Activated T-cell treated with anti-CD3 and anti-CD28 coated beads, Interleukin-2, amount 50 U/mL, for 1 hour (primary cell): Measurements from ENCODE around the gene PIK3IP1.
"Not testable (repeated sequence)": the region's sequence is repeated elsewhere in the genome, so short reads cannot be mapped to it uniquely, and the experiment has no call there.

Source experiments
- DNase-seq: peaks from one replicate; pipeline ENCODE4 v3.0.0-alpha.2; 2020

Gene PIK3IP1

DNA sequence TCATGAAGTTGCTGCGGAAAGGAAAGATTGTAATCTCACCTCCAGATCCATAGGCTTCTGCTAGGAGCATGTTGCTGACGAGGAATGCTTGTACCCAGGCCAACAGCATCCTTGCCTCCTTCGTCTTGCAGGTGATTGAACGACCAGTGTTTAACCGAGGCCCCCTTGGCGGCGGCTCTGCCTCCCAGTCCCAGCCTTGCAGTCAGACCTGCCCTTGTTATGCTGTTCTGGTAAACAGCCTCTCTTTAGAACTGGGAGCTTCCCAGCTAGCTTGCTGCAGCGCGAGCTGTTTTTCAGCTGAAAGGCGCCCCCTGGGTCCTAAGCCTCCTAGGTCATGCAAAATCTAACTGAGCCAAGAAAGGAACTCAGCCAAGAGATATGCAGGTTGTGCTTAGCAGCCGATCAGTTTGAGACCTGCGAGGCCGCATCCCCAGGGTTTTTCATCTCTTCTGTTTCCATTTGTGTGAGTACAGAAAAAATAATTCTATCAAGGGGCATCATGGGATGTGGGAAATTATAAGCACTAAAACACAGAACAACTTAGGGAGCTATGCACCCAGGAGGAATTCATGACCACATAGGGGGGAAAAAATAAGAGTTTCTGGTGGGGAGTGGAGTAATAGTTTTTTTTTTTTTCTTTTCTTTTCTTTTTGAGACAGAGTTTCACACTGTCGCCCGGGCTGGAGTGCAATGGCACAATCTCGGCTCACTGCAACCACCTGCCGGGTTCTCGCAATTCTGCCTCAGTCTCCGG, at the start of gene PIK3IP1:
Gene PIK3IP1, minus strand, starts transcription at position 253 of the 754 bp plus-strand sequence. Its CDS starts 144 bp downstream, at position 109.
- peak; percentile 87 for DNase-seq

DNA sequence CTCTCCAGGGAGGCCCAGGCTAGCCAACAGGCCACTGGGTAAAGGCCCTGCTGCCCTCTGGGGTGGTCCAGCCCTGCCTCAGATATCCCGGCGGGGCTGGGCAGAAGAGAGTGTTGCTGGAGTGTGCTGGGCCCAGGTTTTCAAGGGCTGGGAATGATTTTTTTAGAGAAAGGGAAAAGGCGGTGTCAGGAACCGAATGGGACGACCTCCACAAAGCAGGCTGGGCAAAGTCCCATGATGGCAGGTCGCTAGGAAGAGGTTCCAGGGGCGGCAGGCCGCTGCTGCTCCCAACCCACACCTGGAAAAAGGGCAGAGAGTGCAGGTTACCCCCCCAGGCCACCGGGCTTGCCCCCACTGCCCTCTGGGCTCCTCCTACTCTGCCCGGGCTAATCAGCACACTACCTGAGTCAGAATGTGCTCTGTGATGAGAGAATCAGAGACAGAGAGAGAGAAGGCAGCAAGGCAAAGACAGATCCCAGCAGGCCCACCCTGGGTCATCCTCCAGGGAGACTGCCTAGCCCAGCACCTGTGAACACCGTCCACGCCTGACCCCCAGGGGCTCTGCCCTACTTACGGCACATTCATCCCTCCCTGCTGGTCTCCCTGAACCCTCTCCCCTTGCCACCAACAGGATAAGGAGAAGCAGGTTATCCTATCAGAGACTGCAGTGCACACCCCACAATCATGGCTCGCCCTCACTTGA, 49.2 kb upstream of the PIK3IP1 start:
- no peak for DNase-seq

DNA sequence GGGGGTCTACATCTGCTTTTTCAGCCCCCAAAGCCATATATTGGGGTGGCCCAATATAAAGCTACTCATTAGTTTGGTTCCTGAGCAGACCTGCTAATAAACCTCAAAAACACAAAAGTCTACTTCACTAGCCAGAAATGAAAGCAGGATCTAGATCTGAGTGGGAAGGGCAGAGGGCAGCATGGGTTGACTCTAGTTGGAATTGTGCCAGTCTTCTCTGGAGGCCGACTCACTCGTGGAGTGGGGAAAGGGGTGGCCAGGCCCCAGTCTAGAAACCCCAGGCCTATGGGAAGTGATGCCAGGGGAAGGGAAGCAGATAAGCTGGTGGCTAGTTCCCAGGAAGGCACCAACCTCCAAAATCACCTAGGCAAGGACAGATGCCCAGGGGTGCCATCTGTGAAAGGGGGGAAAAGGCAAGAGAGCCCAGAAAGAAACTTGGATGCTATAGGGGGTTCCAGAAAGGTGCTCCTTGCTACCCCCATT, 48.5 kb upstream of the PIK3IP1 start:
- DNase-seq = no peak

DNA sequence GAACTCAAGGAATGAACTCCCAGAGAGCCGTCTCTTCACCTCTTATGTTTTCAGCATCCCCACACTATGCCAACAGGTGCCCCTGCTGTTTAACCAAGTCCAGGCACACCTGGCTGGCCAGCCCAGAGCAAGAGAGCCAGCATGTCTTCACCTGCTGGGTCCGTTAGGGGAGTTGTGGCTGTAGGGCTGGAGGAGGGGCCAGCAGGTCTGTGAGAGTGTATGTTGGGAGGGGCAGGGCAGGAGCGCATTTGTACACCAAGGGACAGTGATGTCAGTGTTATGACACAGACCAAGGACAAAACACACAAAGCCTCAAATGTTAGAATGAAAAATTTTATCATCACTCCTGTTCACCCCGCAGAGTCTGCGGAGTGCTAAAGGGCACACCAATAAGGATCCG, 48.1 kb upstream of the PIK3IP1 start:
- no peak for DNase-seq

DNA sequence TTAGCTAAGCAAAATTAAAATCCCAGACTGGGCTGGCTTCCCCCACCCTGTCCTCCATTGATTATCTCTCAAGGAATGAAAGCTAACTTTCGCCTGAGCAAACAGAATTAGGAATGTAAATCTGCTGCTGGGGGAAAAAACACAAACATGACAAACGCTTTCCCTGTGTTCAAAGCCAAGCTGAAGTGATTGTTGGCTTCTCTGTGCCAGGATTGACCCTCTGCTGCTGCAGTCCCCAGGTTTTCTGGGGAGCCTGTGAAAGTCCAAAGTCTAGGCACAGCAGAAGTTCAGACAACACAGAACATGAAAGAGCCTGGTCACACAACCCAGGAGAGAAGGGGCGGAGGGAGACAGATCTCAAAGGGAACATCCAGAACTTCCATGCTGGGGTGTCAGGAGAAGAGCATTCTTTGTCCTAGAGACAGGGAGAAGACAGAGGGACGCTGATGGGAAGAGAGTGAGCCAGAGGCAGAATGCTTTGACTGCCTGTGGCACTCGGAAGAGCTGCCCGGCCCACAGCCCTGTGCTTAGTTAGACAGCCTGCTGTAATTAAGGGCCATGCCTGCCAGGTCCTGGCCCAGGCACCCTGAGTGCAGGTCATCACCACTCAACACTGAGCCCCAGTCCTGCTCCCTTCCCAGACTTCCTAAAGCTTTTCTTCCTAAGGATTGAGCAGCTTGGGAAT, 47.0 kb upstream of the PIK3IP1 start:
- DNase-seq = no peak

DNA sequence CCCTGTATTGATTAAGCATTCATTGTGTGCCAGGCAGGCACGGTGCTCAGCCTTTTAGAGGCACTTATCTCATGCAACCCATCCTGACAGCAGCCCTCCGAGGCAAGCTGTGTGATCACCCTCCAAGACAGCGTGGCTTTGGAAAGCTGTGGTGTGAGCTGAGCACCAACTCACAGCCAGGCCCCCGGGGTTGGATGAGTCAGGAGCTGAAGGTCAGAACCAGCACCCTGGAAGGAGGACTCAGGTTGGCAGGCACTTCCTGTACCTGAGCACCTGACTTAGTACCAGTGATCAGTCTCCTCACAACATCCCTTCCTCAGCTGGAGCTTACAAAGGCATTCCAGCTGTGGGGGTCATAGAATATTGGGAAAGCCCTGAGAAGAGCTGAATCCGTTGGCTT, 44.9 kb upstream of the PIK3IP1 start:
- DNase-seq = no peak

- no peak for DNase-seq
Measured at GRCh38 chr22:31334329-31334728, 42.0 kb upstream of the PIK3IP1 start.

DNA sequence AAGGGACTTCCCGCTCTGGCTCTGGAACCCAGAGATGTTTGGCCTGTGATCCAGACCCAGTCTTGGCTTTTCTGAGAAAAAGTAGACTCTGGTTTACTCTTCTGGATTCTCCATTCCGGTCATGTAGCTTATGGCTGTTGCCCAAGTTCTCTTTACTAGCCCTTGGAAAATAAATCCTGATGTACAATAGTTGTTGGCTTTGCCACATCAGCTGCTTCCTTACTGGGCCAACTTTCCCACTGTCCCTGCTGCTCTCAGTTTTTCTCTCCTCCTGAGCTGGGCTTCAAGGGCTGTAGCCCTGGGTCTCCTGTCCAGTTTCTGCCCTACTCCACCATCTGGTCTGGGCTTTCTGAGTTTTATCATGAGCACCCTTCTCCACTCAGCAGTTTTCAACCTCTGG, 41.4 kb upstream of the PIK3IP1 start:
- no peak for DNase-seq

GRCh38 chr22:31332886-31333285, 40.6 kb upstream of the PIK3IP1 start:
- DNase-seq = no peak

GRCh38 chr22:31332010-31332409, 39.7 kb upstream of the PIK3IP1 start:
- DNase-seq = no peak

DNA sequence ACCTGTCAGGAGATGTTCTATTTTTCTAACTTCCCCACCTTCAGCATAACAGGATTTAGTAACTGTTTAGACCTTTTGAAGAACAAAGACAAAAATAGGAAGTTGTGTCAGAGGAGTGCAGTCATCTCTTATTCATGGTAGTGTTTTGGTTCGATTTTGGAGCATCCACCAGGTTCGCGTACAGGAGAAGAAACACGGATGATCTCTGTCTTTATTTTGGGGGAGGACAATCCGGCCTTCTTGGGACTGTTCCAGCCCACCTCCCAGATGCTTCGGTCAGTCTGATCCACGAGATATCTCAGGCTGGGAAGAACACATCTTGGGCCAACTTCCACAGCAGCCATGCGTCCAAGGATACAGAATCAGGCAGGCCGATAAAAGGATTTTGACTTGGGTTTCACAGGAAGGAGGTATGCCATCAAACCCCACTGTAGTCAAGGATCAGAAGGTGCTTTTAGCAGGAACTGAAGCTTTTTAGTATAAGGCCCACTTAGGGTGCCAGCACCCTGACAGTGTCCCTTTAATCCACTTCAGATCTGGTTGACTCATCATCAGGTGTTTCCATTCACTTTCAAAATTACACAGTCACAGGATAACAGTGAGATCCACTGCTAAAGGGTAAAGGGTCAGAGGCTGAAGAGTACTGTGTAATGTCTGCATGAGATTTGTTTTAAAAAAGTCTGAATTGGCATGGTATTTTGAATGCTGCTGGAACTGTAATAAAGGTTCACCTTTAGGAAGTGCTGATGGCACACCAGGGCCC, 37.3 kb upstream of the PIK3IP1 start:
- DNase-seq = no peak

DNA sequence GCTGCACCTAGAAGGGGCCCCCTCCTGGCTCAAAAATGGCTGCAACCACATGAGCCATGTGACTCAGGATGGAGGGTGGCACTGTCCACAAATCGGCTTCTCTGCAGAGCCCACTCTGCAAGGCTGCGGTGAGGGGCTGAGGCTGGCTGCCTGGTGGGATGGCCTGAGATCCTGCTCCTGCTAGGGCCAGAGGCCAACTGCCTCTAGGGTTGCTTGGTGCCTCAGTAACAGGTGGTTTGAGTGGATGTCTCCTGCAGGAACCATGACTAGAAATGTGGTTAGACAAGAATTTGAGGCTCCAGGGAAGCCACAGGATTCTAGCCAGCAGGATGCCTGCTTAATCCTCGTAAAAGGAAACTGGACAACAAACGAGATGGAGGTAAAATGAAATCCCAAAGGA, 36.7 kb upstream of the PIK3IP1 start:
- DNase-seq = no peak

DNA sequence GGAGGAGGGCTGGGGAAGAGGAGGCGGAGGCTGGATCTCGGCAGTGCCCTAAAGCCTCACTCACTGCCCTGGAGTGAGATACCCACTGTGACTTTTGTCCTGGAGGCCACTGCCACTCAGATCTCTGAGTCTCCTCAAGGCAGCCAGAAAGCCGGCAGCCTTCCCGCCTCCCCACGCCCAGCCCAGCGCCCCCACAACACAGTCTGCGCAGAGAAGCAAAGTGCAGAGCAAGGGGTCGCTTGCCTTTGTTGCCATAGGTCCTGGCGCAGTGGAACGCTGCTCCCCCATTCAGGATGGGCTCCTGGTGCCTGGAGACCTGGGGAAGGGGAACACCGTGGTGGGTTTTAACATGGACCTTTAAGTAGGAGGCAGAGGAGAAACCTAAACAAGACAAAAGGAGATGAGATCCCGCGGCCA, 36.3 kb upstream of the PIK3IP1 start:
- DNase-seq = no peak

GRCh38 chr22:31327806-31328543, 35.7 kb upstream of the PIK3IP1 start:
- DNase-seq = no peak

DNA sequence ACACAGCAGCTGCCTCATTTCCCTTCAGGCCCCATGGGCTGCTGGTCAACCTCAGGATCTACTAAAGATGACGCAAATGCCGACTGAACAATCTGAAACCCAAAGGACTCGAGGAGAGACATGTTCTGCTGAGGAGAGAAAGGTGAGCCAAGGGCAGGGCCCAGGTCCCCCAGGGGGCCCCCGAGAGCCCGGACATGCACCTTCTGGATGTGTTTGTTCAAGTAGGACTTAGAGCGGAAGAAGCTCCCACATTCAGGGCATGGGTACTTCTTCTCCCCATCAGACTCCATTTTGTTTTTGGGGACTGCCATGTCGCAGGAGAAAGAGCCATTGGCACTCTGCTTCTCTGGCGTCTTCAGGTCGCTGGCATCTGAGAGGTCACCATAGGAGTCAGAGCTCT, 34.6 kb upstream of the PIK3IP1 start:
- DNase-seq = no peak

DNA sequence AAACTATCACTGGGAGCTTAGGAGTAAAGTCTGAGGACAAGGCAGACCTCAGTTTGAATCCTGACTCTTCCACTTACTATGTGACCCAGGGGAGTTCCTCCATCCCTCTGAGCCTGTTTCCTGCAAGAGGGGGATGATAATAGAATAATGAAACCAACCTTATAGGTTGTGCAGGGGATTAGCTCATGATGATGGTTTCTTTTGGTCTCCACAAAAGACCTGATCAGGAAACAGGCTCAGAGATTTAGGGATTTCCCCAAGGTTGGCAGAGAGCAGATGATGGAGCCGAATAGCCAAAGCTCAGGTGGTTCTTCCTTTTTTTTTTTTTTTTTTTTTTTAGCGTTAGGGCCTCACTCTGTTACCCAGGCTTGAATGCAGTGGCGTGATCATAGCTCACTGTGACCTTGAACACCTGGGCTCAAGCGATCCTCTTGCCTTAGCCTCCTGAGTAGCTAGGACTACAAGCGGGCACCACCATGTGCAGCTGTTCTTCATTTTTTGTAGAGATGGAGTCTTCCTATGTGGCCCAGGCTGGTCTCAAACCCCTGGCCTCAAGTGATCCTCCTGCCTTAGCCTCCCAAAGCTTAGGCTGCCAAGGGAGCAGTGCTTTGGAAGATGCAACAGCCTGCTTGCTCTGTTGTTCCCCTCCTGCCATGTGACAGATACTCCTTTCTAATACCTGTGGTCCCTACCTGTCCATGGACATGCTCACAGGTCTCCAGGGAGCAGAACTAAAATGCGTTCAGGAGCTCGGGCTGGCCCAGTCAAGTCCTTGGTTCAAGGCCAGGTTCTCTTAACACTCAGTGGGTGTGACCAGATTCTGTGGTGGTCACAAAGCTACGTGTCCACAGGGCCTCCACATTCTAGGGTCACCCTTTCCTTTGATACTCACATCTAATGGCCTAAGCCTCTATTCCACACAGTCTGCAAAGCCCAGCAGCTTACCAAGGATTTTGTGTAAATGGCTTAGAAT, 31.6 kb upstream of the PIK3IP1 start:
- DNase-seq = no peak

DNA sequence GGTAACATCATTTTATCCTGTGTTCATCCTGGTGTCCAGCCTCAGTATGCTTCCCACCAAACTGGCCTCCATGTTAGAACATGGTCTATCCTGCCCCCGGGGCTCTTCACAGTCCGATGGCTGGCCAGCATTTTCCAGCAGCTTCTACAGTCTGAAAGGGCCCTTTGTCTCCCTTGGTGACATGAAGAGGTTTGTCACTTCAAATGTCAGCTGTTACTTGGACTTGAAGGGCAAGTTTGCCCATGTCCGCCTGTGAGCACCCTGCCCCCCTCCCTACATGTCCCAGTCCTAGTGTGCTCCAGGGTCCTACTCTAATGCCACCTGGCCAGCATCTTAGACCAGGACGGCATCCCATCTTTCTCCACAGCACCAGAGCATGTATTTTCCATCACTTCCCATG, 29.1 kb upstream of the PIK3IP1 start:
- no peak for DNase-seq

DNA sequence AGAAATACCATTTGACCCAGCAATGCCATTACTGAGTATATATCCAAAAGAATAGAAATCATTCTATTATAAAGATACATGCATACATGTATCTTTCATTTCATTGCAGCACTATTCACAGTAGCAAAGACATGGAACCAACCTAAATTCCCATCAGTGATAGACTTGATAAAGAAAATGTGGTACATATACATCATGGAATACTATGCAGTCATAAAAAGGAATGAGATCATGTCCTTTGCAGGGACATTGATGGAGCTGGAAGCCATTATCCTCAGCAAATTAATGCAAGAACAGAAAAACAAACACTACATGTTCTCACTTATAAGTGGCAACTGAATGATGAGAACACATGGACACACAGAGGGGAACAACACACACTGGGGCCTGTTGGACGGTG, 21.9 kb upstream of the PIK3IP1 start:
- not testable (repeated sequence) for DNase-seq

- DNase-seq = peak; percentile 71
Measured at GRCh38 chr22:31313366-31314147, 21.3 kb upstream of the PIK3IP1 start.

DNA sequence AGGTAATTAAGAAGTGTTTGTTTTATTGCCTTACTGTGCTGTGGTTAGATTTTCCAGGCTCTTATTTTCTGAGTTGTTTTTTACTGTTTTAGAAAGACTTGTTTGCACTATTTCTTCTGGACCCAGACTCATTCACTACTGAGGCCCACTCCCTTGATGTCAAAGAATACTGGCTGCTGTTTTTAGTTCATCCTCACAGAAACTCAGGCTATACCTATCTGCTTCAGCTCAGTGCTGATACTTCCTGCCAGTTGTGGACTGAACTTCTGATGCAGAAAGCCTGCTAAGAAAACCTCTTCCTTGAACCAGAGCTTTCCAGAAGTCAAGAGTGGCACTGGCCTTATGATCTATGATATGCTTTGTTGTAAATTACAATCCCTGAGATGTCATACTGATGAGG, 15.9 kb upstream of the PIK3IP1 start:
- no peak for DNase-seq
